Measurements from ENCODE around the gene ZBTB1.

ZBTB1 gene

DNA sequence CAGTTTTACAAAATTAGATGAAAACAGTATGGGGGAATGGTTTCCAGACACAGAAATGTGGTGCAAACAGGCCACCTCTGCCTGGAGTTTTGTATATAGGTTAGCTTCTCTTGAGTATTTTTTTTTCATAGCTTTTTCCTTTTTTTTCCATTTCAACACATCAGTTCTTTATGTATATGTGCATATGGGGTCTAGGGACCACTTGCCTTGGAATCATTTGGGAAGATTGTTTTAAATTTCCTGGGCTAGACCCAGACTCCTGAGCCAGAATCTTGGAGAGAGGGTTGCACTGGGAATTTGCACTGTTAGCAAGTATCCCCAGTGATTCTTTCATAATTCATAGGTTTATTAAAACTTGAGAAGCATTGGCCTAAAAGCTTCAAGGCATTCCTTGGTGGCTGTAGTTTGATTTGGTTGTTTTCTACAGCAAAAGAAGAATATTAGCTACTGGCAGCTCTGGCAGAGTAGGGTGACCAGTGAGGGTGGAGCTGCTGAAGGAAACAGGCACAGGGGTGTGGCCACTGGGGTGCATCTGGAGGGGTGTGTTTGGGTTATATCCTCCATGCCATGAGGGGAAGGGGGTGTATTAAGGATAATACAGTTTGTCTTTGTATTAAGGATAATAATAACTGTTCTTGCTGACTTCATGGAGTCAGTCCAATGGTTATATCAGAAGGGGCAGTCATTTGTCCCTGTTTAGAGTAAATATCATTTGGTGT is 68.0 kb downstream of the ZBTB1 start:
- DNase-seq = no peak

DNA sequence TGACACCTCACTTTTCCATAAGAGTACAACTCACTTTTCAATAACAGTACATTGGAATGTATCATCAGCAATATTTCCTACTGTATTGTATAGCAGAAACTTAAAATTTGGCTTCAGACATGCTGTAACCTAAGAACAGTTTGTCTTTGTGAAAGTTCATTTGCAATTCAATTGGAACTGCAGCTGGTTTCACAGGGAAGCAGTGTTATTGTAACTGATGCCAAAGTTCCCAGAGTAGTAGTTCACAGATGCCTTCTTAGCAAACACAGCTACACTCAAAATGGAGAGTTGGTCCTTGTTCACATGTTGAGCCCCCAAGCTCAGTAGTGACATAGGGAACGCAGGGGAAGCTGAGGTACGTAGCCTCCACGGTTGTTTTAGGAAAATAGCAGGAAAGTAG is 68.5 kb downstream of the ZBTB1 start:
- DNase-seq = no peak
